GM18499 (cell line): ENCODE measurements around the gene DNAJB2.
A peak's percentile ranks its signal among the peaks of the same experiment; 100 is the strongest.
"Not testable (repeated sequence)": the region's sequence is repeated elsewhere in the genome, so short reads cannot be mapped to it uniquely, and the experiment has no call there.

Experiments
- ATAC-seq: cut with Tn5 transposase; IDR thresholded peaks from one replicate; pipeline ENCODE4 v1.9.1; 2021; ENCODE audit warnings: moderate number of reproducible peaks; ENCODE audit not compliant: insufficient read depth, unreplicated experiment

The DNAJB2 gene

GRCh38 chr2:219282943-219283581, 3.9 kb downstream of the DNAJB2 start:
- ATAC-seq: no peak

- no peak for ATAC-seq
Observed at GRCh38 chr2:219284501-219285372, 5.6 kb downstream of the DNAJB2 start.

GRCh38 chr2:219285373-219285735, 6.2 kb downstream of the DNAJB2 start:
- no peak for ATAC-seq

GRCh38 chr2:219285894-219286425, 6.8 kb downstream of the DNAJB2 start:
- ATAC-seq: no peak

GRCh38 chr2:219286436-219287115, 7.4 kb downstream of the DNAJB2 start:
- ATAC-seq: no peak

GRCh38 chr2:219287116-219287440, 7.9 kb downstream of the DNAJB2 start:
- not testable (repeated sequence) for ATAC-seq

- ATAC-seq: no peak
Observed at GRCh38 chr2:219287580-219288265, 8.6 kb downstream of the DNAJB2 start.

- no peak for ATAC-seq
Observed at GRCh38 chr2:219289195-219289536, 10.0 kb downstream of the DNAJB2 start.

GRCh38 chr2:219289537-219290361, 10.6 kb downstream of the DNAJB2 start:
- ATAC-seq: no peak

GRCh38 chr2:219290381-219291171, 11.4 kb downstream of the DNAJB2 start:
- ATAC-seq: no peak

- no peak for ATAC-seq
Observed at GRCh38 chr2:219291394-219291793, 12.2 kb downstream of the DNAJB2 start.

- no peak for ATAC-seq
Observed at GRCh38 chr2:219291910-219292490, 12.8 kb downstream of the DNAJB2 start.

GRCh38 chr2:219292616-219293015, 13.4 kb downstream of the DNAJB2 start:
- no peak for ATAC-seq

- ATAC-seq: no peak
Observed at GRCh38 chr2:219293736-219294231, 14.6 kb downstream of the DNAJB2 start.

- peak; percentile 75 for ATAC-seq
Observed at GRCh38 chr2:219294356-219295351, 15.5 kb downstream of the DNAJB2 start.

GRCh38 chr2:219296142-219296541, 17.0 kb downstream of the DNAJB2 start:
- ATAC-seq: no peak

GRCh38 chr2:219296631-219297391, 17.6 kb downstream of the DNAJB2 start:
- no peak for ATAC-seq
